Uterus (tissue), 2 donors: Measurements from ENCODE around the gene RPS29.
"Not testable (repeated sequence)": the region's sequence is repeated elsewhere in the genome, so short reads cannot be mapped to it uniquely, and the experiment has no call there.

Experiments
- POLR2A ChIP-seq, 2 donors: fragments of 450-650 bp; IDR thresholded peaks; one replicate each; pipeline ENCODE4 v1.6.1; 2016; ENCODE audit warnings: antibody characterized with exemption in 2 of 2, mild to moderate bottlenecking in 1 of 2, moderate library complexity in 1 of 2
- TF ChIP-seq, protein P1 (sequence below), 4 experiments: fragments of 200-600 bp in 2 of 4; fragments of 450-650 bp in 2 of 4; sonication (generic) in 2 of 4; IDR thresholded peaks; one replicate each; pipeline ENCODE4 v1.5.1; 2016 to 2019; ENCODE audit warnings: antibody characterized with exemption in 4 of 4, mild to moderate bottlenecking in 2 of 4, moderate library complexity in 1 of 4

GRCh38 chr14:49584981-49585640, 1.1 kb downstream of the RPS29 start:
- TF ChIP-seq, protein P1, sequence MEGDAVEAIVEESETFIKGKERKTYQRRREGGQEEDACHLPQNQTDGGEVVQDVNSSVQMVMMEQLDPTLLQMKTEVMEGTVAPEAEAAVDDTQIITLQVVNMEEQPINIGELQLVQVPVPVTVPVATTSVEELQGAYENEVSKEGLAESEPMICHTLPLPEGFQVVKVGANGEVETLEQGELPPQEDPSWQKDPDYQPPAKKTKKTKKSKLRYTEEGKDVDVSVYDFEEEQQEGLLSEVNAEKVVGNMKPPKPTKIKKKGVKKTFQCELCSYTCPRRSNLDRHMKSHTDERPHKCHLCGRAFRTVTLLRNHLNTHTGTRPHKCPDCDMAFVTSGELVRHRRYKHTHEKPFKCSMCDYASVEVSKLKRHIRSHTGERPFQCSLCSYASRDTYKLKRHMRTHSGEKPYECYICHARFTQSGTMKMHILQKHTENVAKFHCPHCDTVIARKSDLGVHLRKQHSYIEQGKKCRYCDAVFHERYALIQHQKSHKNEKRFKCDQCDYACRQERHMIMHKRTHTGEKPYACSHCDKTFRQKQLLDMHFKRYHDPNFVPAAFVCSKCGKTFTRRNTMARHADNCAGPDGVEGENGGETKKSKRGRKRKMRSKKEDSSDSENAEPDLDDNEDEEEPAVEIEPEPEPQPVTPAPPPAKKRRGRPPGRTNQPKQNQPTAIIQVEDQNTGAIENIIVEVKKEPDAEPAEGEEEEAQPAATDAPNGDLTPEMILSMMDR (IDR thresholded peaks at IDR 0.05) = not testable (repeated sequence)
- TF ChIP-seq POLR2A (IDR thresholded peaks at IDR 0.05) = not testable (repeated sequence)
